GM21390 (cell line): Measurements from ENCODE around the gene C3orf18.

Source experiments
- ATAC-seq: cut with Tn5 transposase; IDR thresholded peaks from one replicate; pipeline ENCODE4 v1.9.1; 2021; ENCODE audit not compliant: unreplicated experiment

Gene C3orf18

DNA sequence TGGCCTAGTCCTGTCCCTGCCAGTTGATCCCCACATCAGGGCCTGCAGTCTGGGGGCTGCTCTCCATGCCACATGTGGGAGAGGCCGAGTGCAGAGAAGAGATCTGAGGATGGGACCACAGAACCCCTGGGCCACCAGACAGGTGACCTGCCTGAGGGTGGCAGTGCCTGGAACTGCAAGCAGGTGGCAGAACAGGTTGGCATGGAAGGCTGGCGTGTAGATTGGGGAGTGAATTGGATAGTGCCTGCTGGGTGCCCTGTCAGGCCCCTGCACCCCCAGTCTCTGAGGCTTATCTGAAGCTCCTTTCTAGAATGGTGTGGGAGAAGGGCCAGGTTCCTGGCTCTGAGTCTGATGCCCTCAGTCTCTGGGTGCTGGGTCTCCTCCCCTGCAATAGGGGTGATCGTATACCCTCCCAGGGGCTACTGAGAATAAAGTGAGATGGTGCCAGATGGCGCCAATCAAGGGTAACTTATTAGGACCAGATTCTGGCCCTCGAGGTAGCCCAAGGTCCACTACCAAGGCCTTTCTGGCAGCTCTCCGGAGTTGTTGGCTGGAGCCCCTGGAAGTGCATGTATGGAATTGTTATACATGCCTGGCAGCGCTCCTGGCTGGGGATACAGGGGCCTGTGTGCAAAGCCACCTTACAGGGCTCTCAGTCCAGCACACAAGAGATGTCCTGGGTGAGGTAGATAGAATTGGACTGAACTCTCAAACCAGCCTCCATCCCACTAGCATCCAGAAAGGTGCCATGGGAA lies 15.7 kb downstream of the C3orf18 start:
- ATAC-seq: no peak

DNA sequence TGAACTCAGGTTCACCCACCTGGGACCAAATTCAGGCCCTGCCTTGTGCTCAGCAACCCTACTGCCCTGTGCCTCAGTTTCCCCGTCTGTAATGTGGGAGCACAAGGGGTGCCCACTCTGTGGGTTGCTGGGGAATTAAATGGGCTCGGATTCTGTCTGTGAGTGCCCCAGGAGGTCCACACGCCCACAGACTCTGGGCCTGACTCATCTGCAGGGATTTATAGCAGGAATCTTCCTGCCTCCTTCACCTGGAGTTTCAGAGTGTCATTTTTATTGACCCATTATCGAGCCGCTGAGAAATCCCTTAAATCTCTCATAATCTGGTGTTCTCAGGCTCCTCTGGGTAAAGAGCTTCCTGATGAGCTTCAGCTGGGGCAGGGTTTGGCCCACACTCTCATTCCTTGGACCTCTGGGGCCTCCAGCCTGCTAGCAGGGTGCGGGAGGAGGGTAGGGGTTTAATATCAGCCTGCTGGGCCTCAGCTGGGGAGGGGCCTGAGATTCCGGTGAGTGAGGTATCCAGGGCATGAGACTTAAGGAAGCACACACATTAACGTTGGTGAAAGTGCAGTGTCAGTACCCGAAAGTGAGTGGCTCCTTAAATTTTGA lies 16.4 kb downstream of the C3orf18 start:
- no peak for ATAC-seq

DNA sequence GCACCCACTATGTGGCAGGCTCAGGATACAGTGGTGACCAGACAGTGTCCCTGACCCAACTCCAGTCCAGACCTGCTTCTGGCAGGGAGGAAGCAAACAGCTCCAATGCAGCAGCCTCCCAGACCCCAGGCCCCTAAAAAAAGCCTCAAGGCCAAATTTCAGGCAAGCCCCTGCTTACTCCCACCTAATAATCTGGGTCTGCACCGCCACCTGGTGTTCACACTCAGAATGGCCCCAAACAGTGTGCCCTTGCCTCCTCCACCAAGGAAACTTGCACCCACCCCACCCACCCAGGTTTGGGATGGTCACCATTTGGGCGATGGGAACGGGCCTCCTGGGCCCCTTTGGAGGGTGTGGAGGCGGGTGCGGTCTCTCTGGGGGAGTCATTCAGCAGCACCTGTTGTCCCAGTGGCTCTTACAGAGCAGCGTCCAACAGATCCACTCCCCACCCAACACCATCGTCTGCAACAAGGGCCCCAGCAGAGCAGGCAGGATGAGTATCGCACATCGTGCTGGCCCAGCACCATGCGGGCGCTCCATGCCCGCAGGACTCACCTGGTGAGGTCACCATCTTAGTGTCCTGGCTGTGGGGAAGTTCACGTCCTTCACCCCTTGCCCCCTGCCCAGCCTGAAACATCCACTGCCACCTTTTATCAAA lies 17.3 kb downstream of the C3orf18 start:
- ATAC-seq: no peak

DNA sequence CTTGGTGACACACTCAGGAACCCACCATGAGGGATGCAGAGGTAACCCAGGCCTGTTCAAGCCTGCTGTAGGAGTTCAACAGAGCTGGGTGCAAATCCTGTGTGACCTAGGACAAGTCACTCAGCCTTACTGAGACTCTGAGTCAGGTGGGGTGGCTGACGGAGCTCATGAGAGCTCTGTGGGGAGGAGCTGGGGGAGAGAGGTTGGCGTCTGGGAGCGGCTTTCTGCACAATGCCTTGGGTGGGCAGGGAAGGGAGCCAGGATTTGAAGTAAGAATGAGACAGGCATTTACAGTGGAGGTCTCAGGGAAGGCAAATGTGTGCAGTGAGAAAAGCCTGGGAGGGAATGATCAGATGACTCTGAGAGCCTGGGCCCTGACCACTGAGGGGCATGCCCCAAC lies 18.3 kb downstream of the C3orf18 start:
- ATAC-seq: no peak

DNA sequence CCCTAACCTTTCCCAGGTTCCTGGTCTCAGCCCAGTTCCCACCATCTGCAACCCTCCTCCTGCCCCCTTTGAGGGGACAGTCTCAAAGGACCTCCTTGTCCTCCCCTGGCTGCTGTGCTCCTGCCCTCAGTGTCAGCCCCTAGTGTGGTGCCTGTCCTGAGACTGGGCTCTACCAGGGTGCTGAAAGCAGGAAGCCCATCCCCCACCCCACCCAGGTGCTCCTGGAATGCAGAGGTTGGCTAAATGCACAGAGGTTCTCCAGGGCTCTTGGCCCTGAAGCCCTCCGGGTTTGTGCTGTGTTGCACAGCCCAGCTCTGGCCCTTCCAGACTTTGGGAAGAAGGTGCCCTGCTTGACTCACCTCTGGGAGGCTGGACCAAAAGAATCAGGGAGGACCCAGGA lies 21.8 kb downstream of the C3orf18 start:
- ATAC-seq: no peak

DNA sequence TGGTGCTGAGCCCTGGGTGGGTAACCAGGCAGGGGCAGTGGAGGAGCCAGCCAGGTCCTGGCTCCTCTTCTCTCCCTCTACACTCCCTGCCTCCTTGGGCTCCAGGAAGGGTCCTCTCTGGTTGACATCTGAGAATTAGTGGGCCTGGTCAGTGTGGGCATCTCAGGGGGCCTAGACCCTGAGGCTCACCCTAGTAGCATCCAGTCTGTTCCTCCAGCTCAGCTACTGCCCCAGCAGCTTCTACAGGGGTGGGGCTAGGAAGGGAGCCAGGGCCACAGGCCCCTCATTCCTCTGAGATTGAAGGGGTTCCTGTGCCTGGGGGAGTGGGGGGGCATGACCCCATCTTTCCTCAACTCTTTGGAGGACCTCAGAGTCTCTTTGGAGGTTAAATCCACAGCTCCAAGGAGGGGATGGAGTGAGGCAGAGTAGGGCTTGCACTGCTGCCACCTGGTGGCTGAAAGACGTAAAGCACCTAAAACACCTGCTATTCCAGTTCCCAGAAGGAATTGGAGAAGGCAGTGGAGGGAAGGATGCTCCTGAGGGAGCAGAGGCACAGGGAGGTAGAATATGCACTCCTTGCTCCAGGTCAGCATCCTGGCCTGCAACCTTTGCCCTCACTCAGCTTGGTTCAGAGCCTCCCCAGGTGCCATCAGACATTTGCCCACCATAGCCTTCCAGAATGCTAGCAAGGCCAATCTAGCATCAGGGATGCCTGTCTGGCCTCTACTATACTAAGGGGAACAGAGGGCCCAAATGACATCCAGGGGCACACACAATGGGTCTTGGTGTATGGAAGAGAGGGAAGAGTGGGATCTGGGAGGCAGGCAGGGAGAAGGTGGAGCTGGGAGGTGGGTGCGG lies 25.1 kb downstream of the C3orf18 start:
- no peak for ATAC-seq

DNA sequence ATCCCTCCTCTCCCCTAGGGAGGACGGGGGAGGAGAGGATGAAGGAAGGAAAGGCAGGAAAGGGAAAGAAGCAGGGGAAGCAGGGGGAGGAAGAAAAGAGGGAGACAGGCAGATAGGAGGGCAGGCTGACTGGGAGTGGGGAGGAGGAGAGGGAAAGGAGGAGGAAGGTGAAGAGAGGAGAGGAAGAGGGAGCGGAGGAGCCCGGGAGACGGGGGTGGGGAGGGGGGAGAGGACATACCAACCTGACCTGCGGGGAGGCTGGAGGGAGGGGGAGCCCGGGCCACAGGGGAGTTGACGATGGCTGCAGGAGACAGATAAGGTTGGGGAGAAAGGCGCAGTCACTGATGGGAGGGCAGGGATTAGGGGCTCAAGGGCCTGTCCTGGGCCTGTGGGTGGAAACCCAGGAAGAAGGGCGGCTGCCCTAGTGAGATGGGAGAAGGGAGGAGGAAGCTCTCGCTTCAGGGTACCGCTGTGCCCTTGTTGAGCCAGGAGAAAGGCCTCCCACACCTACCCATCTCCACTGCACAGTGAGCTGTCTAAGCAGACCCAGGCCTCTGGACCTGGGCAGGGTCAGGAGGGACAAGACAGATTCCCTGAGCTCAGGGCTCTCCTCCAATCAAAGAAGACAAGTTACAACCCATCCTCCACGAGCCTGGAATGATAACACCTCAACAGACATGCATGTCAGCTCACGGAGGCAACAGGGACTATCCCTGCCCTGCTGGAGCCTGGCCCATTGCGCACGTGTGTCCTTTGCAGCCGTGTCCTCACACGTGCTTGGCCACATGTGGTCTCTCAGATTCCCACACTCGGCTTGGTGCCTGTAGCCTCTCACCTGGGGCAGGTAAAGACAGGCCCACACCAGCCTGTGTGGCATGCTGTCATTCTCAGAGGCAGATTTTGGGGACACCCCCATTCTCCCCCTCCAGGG lies 27.9 kb downstream of the C3orf18 start:
- no peak for ATAC-seq

DNA sequence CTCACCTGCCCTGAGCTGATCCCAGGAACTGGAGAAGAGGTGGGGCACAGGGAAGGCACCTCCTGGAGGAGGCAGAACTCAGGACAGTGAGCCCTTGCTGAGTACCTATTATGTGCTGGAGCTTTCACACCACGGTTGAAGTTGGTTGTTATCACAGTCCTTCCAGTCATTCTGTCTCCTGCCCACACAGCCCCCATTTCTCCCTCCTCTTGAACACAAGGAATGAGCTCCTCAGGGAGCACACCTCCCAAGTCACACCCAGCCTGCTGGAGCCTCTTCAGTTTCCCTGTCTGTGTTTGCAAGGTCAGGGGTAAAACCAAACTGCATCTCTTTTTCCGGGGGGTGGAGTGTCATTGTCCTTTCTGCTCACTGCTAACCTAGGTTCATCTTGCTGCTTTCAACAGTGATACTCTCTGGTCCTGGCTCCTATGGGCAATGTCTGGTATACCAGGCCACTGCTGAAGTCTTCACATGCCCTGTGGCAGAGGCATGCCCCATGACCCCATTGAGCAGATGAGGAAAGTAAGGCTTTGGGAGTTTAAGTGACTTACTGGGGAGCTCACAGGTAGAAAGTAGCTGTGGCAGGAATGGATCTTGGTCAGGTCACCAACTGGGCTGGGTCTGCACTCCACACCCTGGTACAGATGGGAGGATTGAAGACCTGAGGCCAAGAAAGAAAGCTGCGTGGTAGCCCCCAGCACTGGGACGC lies 30.0 kb downstream of the C3orf18 start:
- no peak for ATAC-seq

DNA sequence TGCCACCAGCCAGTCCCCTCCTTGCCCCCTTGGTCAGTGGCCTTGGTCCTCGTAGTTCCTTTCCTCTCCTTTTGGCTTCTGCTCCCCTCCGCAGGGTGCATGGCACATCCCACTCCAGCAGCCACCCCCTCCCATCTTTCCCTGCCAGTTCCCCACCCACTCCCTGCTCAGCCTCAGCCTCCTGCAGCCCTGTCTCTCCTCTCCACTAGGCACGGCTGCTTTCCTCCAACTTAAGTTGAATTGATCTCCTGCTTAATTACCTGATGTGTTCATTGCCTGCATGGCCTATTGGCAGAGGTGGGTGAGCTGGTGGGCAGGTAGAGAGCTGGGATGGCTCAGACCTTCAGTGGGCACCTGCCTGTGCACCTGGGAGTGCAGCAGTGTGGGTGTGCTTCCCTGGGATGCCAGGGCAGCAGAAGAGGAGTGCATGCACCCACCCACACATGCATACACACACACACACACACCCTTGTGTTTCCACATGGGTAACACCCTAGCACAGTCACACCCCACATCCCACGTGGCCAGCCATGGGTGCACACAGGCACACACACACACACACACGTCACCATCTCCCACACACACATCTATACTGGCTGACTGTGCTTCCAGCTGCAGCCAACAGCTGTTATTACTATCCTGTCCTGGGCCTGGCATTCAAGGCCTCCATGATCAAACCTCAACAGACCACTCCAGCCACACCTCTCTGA lies 30.9 kb downstream of the C3orf18 start:
- ATAC-seq: no peak

DNA sequence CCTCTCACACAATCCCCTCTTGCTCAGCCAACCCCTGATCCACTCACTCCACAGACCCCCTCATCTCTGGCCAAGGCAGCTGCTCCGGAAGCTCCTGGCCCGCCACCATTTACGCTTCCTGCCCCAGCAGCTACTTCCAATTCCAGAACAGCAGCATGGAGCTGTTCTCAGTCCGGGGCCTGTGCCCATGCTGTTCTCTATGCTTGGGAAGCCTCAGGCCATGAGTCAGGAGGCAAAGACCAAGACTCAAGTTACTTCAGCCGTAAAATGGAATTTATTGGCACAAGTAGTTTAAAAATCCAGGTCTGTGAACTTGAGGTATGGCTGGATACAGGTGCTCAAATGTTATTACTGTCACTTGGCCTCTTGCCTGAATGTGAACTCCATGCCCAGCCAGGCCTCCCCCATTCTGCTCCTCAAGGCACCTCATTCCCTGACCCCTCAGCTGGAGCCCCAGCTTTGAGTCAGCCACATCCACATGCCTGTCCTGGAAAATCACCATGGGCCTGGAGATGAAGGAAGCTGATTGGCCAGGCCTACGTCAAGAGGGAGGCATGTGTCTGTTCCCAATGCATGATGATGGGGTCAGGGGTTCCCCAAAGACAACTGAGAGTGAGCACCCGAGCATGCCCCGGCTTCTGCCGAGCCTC lies 32.7 kb downstream of the C3orf18 start:
- no peak for ATAC-seq

DNA sequence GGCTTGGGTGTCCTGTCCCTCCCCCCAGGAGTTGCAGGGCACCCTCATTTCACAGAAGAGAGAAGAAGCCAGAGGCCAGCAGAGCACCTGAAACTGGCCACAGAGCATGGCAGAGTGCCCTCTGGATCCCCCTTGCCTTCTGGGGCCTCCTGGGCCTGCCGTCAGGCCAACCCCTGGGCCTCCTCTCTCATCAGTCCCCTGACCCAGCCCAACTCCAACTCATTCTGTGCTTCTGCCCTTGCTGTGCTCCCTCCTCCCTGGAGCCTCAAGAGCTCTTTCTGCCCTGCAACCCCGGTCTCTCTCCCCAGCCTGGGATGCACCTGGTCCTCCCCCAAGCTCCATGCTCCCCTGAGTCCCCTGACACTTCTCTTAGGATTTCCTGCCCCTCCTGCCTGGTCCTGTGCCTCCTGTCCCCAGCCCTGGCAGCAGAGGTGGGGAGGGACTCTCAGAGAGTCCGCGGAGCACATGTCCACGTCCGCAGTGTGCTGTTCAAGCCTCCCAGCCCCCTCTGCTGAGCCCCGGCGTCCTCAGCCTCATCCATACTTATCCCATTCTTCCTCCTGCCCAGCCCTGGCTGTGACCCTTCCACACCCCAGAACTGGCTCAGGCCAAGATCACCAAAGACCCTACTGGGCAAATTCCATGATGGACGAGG lies 33.6 kb downstream of the C3orf18 start:
- no peak for ATAC-seq

DNA sequence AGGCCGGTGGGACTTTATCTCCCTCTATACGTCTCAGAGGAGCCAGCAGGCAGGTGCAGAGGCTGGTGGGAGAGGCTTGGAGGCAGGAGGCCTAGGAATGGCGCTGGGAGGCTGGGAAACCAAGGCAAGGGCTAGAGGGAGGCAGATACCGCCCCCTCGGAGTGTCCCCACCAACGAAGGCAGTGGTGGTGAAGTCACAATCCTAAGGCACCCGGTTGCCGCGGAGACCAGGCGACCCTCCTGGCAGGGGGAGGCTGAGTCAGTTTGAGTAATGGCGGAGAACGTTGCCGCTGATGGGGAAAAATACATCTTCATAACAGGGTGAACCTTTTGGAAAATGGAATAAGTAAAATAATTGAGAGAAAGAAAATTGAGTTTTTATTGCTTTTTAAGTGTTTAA lies 34.2 kb downstream of the C3orf18 start:
- ATAC-seq: no peak

DNA sequence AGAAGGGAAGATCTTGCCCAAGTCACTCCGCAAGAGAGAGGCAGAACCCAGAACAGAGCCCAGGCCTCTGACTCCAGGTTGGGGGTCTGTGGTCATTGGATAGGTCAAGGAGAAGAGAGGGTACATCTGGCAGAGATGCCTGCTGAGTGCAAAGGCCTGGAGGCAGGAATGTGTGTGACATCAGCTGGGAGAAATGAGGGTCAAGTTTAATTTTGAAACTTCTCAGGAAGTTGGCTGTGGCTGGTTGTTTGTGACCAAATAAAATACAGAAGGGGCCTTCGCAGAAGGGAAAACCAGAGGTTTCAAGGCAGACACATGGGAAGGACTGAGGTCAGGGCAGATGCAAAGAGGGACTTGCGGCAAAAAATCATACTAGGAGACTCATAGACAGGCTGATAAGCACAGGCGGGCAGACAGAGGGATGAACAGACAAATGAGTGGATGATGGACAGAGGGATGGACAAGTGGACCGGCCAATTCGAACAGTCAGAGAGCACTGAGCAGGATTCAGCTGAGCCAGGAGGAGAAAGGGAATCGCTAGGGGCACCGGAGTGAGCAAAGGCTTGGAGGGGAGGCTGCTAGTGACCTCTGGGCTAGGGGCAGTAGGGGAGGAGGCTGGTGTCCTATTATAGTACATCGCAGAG lies 35.4 kb downstream of the C3orf18 start:
- no peak for ATAC-seq

DNA sequence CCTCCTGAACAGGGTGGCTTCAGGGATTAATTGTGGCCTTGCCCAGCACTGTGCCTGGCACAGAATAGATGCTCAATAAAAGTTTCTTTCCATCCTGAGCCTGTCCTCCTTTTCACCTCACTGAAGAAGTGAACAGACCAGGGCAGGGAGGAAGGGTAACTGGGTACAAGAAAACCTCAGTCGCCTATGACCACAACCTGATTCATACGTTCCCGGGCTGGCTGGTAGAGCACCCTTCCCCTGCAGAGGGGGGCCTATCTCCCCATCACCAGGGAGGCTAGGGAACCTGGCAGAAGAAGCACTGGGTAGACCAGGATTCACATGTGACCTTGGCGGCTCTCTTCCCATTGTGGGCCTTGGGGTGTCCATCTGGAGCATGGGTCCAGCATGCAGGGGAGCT lies 36.3 kb downstream of the C3orf18 start:
- no peak for ATAC-seq

DNA sequence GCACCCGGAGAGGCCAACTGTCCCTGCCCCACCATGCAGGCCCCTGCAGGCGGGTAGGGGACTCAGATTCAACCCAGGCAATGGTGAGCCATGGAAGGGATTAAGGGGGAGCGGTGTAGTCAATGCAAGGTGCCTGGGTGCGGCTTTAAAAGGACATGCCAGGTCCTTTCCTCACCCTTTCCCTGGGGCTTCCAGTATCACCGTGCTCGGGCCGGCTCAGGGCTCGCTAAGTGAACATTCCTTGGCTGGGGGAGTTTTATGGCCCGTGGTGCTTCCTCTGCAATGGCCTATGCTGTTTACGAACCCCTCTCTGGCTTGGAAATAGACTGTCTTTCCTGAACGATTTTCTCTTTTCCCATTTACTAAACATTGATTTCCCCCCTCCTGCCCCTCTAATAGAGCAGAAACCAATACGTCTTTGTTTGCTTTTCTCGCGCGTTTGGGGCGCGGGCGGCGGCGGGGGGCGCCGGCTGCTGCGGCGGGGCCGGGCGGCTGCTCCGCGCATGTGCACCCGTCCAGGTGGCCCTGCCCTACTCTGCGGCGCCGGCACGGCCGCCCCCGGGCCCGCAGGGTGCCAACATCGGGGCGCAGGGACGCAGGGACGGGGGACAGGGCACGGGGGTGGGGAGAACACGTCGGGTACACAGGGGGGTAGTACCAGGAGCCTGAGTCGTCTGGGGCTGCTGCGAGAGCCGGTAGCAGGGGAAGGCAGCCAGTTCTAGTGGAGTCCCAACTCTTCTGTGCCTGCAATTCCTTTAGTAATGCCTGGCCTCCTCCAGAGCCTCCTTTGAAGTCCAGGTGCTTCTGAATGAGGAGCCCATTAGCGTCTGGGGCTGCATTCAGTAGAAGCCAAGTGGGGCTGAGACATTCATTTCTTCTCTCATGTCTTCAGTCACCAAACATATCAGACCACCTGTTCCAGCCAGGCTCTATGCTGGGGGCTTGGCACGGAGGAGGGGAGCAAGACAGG lies 37.3 kb downstream of the C3orf18 start:
- ATAC-seq: no peak

DNA sequence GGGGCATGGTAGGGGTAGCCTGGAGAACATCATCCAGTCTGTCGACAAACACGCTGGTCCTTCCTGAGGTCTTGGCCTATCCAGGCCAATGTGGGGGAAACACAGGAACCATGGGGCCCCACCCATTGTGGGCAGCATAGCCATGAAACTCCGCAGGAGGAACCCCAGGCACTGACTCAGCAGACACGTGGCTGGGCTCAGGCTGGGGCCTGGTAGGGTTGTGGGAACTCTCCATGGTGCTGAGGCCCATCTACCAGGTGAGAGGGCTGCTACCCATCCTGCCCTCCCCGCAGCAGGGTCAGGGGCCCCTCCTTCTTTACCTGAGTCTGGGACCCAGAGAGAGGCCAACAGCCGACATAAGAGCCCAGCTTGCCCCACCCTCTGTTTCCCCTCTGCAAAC lies 41.6 kb downstream of the C3orf18 start:
- ATAC-seq: no peak
